Esophagus muscularis mucosa (tissue), 4 donors: ENCODE results near the gene CYP26B1.

Experiments
- EP300 ChIP-seq: sonication (generic); formaldehyde crosslinking; IDR thresholded peaks from one replicate; pipeline ENCODE4 v1.6.1; 2017; ENCODE audit warnings: antibody characterized with exemption
- POLR2A ChIP-seq: fragments of 450-650 bp; IDR thresholded peaks from one replicate; pipeline ENCODE4 v1.6.1; 2017; ENCODE audit warnings: antibody characterized with exemption, moderate library complexity, mild to moderate bottlenecking, low read depth
- POLR2AphosphoS5 ChIP-seq, 2 donors: sonication (generic); formaldehyde crosslinking; IDR thresholded peaks; one replicate each; pipeline ENCODE4 v1.6.1; 2017; ENCODE audit warnings: antibody characterized with exemption in 2 of 2
- TF ChIP-seq, protein P1 (sequence below), 3 experiments: fragments of 200-600 bp in 2 of 3; fragments of 450-650 bp in 1 of 3; sonication (generic) in 2 of 3; IDR thresholded peaks; one replicate each; pipeline ENCODE4 v1.5.1; 2017 to 2019; ENCODE audit warnings: antibody characterized with exemption in 3 of 3, mild to moderate bottlenecking in 2 of 3, moderate library complexity in 1 of 3

DNA sequence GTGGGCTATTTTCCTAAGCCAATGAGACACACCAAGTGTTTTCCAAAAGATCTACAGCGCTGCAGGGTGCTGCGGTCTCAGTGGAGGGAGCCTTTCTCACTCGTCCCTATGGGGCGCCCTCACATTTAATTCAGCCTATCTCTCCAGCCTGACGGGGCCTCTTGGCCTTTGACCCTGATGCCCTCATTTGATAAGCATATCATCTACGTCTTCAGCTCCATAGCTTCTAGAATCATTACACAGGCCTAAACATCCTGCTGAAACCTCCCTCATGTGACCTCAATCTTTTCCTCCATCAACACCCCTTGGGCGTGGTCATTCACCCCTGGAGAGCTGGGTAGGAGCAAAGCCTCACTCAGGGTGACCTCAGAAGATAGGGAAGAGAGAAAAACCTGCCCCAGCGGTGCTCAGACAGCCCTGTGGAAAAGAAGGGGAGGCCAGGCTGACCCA, 57.4 kb downstream of the CYP26B1 start:
- TF ChIP-seq, protein P1, sequence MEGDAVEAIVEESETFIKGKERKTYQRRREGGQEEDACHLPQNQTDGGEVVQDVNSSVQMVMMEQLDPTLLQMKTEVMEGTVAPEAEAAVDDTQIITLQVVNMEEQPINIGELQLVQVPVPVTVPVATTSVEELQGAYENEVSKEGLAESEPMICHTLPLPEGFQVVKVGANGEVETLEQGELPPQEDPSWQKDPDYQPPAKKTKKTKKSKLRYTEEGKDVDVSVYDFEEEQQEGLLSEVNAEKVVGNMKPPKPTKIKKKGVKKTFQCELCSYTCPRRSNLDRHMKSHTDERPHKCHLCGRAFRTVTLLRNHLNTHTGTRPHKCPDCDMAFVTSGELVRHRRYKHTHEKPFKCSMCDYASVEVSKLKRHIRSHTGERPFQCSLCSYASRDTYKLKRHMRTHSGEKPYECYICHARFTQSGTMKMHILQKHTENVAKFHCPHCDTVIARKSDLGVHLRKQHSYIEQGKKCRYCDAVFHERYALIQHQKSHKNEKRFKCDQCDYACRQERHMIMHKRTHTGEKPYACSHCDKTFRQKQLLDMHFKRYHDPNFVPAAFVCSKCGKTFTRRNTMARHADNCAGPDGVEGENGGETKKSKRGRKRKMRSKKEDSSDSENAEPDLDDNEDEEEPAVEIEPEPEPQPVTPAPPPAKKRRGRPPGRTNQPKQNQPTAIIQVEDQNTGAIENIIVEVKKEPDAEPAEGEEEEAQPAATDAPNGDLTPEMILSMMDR (IDR thresholded peaks at IDR 0.05) = no peak
- TF ChIP-seq POLR2AphosphoS5 (IDR thresholded peaks at IDR 0.05) = no peak
- no peak for TF ChIP-seq POLR2A
- TF ChIP-seq EP300 = no peak
